Keratinocyte (primary cell): ENCODE results near the gene PID1. TPM values are rescaled to one million over a fixed set of nuclear protein-coding genes. Genes with fewer than 3 reads are reported as not detected.

ENCODE experiments used
- DNase-seq: peaks from one replicate; pipeline ENCODE4 v3.0.0-alpha.2; 2011; ENCODE audit warnings: low read depth, missing footprints, low spot score
- FAIRE-seq: peaks from 2 replicates; lab custom pipeline; 2011; peaks lifted over from hg19 to GRCh38; lab: Jason Lieb, UNC
- H2AFZ ChIP-seq: 2 replicates; pipeline ENCODE4 v1.6.0; 2012; ENCODE audit warnings: low read length, control low read depth, inconsistent platforms; ENCODE audit not compliant: control insufficient read depth
- H3K27ac ChIP-seq: 2 replicates; pipeline ENCODE4 v1.5.1; 2011; ENCODE audit warnings: low read length; ENCODE audit not compliant: control insufficient read depth, insufficient read depth
- H3K27me3 ChIP-seq: 3 replicates; pipeline ENCODE4 v1.6.0; 2011; ENCODE audit warnings: low read length; ENCODE audit not compliant: control insufficient read depth, insufficient read depth; ENCODE audit errors: extremely low read depth
- H3K36me3 ChIP-seq, 2 experiments: 2 replicates in 1 of 2; 3 replicates in 1 of 2; pipeline ENCODE4 v1.5.1; 2011; ENCODE audit warnings: low read length in 2 of 2, mild to moderate bottlenecking in 1 of 2; ENCODE audit not compliant: control insufficient read depth in 2 of 2, insufficient read depth in 2 of 2; ENCODE audit errors: extremely low read depth in 1 of 2
- H3K4me1 ChIP-seq: 3 replicates; pipeline ENCODE4 v1.5.1; 2011; ENCODE audit warnings: low read length; ENCODE audit not compliant: control insufficient read depth, insufficient read depth; ENCODE audit errors: extremely low read depth
- H3K4me2 ChIP-seq: 3 replicates; pipeline ENCODE4 v1.6.0; 2011; ENCODE audit warnings: low read depth, low read length; ENCODE audit not compliant: control insufficient read depth, insufficient read depth; ENCODE audit errors: extremely low read depth
- H3K4me3 ChIP-seq, 3 experiments: fragments of 200-600 bp in 1 of 3; sonication (generic) in 1 of 3; 2 replicates in 2 of 3; 3 replicates in 1 of 3; pipeline ENCODE4 v1.5.1; 2011 to 2016; ENCODE audit warnings: low read length in 3 of 3, mild to moderate bottlenecking in 3 of 3, control low read depth in 2 of 3, inconsistent platforms in 1 of 3, low read depth in 1 of 3, mixed read lengths in 1 of 3, mixed run types in 1 of 3, moderate library complexity in 1 of 3; ENCODE audit not compliant: control insufficient read depth in 2 of 3, insufficient read depth in 2 of 3; ENCODE audit errors: extremely low read depth in 1 of 3
- H3K79me2 ChIP-seq: 2 replicates; pipeline ENCODE4 v1.6.0; 2012; ENCODE audit warnings: low read length; ENCODE audit not compliant: control insufficient read depth, insufficient read depth
- H3K9ac ChIP-seq: 3 replicates; pipeline ENCODE4 v1.6.0; 2011; ENCODE audit warnings: low read length; ENCODE audit not compliant: control insufficient read depth, insufficient read depth; ENCODE audit errors: extremely low read depth
- H3K9me1 ChIP-seq: 3 replicates; pipeline ENCODE4 v1.6.0; 2011; ENCODE audit warnings: low read length; ENCODE audit not compliant: control insufficient read depth, insufficient read depth; ENCODE audit errors: extremely low read depth
- H3K9me3 ChIP-seq: 2 replicates; pipeline ENCODE4 v1.5.1; 2012; ENCODE audit warnings: low read depth, low read length; ENCODE audit not compliant: control insufficient read depth
- H4K20me1 ChIP-seq: 3 replicates; pipeline ENCODE4 v1.6.0; 2011; ENCODE audit warnings: low read length; ENCODE audit not compliant: control insufficient read depth, insufficient read depth; ENCODE audit errors: extremely low read depth
- EZH2 ChIP-seq: IDR thresholded peaks from one replicate; pipeline ENCODE4 v1.6.1; 2012; ENCODE audit warnings: inconsistent platforms, mild to moderate bottlenecking, low read length, moderate library complexity
- dilution Hi-C: fragments of 300-500 bp; cut with MboI; formaldehyde crosslinking; loops from one replicate; pipeline ENCODE4 v1.7.0; 2020; ENCODE audit warnings: low sequenced_read_pairs; ENCODE audit not compliant: extremely low pct_ligation_motif_present
- polyA plus RNA-seq, 5 experiments: library from polyadenylated mRNA; depleted of rRNA in 3 of 5; stranded (reverse) in 3 of 5; stranded (forward) in 1 of 5; unstranded in 1 of 5; fragments of >200 nt; gene quantifications; 1 replicate in 1 of 5; 2 replicates in 3 of 5; 3 replicates in 1 of 5; pipeline versions ENCODE4 v1.2.1 to v1.2.3, GENCODE V29; 2011 to 2012; ENCODE audit warnings: missing spikeins in 2 of 5, low read depth in 1 of 5, low replicate concordance in 1 of 5
- TF ChIP-seq, protein P1 (sequence below), 3 experiments: IDR thresholded peaks in 1 of 3; conservative IDR thresholded peaks in 1 of 3; optimal IDR thresholded peaks in 1 of 3; 2 replicates in 2 of 3; 3 replicates in 1 of 3; pipeline versions ENCODE3 to v1.5.1; 2011; ENCODE audit warnings: low read length in 3 of 3, mild to moderate bottlenecking in 3 of 3, moderate library complexity in 2 of 3, control low read depth in 1 of 3, inconsistent platforms in 1 of 3; ENCODE audit not compliant: insufficient read depth in 2 of 3; ENCODE audit errors: extremely low read depth in 1 of 3

Gene PID1
- polyA plus RNA-seq, 1 donor (not counting 4 experiments of a cell fraction or from before 2014, with no cell fraction given), result 5.4 TPM

DNA sequence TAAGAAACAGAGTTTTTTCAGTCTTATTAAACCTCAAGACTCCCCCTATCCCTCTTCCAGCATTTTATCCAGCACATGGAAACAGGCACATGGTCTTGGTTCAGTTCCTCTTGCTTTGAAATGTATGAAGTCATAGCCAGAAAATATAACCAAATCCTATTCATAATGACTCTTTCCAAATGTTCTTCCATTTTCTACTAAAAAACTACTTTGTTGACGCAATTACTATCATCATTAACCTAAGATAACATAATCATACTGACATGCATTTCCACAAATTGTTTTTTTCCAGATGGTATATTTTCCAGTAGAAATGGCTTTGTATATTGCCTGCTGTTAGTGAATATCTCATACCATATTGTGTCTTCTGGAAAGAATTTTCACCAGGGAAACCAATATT lies 261.3 kb downstream of the PID1 start:
- Histone ChIP-seq H3K9me3 (no peaks in the 10 kb centered on the region), H3K27ac (no peak overlapping the region), H3K36me3 (no peaks in the 10 kb centered on the region), H3K4me1 (no peaks in the 10 kb centered on the region), H4K20me1 (no peaks in the 10 kb centered on the region), H2AFZ (no peak overlapping the region), H3K79me2 (no peaks in the 10 kb centered on the region), H3K4me2 (no peak overlapping the region), H3K27me3 (no peaks in the 10 kb centered on the region), H3K9ac (no peak overlapping the region), H3K9me1 (no peaks in the 10 kb centered on the region), H3K4me3 (no peak overlapping the region)
- no peak for FAIRE-seq
- DNase-seq, result no peak
- dilution Hi-C loops, result no loop called here
- TF ChIP-seq, protein P1, sequence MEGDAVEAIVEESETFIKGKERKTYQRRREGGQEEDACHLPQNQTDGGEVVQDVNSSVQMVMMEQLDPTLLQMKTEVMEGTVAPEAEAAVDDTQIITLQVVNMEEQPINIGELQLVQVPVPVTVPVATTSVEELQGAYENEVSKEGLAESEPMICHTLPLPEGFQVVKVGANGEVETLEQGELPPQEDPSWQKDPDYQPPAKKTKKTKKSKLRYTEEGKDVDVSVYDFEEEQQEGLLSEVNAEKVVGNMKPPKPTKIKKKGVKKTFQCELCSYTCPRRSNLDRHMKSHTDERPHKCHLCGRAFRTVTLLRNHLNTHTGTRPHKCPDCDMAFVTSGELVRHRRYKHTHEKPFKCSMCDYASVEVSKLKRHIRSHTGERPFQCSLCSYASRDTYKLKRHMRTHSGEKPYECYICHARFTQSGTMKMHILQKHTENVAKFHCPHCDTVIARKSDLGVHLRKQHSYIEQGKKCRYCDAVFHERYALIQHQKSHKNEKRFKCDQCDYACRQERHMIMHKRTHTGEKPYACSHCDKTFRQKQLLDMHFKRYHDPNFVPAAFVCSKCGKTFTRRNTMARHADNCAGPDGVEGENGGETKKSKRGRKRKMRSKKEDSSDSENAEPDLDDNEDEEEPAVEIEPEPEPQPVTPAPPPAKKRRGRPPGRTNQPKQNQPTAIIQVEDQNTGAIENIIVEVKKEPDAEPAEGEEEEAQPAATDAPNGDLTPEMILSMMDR (optimal IDR thresholded peaks at IDR 0.05 in 1 of 3, IDR thresholded peaks at IDR 0.05 in 1 of 3, conservative IDR thresholded peaks at IDR 0.05 in 1 of 3; ENCODE audit: extremely low read depth in 1 of 3, insufficient read depth in 2 of 3, low read length in 3 of 3), result no peak

GRCh38 chr2:229003256-229003655 lies 267.8 kb downstream of the PID1 start:
- H2AFZ ChIP-seq, result no peak overlapping the region
- H3K4me2 ChIP-seq, result no peak overlapping the region
- no peak overlapping the region for H3K27ac ChIP-seq
- no peak for DNase-seq
- TF ChIP-seq EZH2, result no peak
- TF ChIP-seq, protein P1 (optimal IDR thresholded peaks at IDR 0.05 in 1 of 3, IDR thresholded peaks at IDR 0.05 in 1 of 3, conservative IDR thresholded peaks at IDR 0.05 in 1 of 3; ENCODE audit: extremely low read depth in 1 of 3, insufficient read depth in 2 of 3, low read length in 3 of 3), result no peak
- H3K27me3 ChIP-seq, result no peaks in the 10 kb centered on the region
- H3K4me3 ChIP-seq, result no peak overlapping the region
- no peaks in the 10 kb centered on the region for H4K20me1 ChIP-seq
- H3K79me2 ChIP-seq, result no peaks in the 10 kb centered on the region
- FAIRE-seq, result no peak
- no peaks in the 10 kb centered on the region for H3K9me1 ChIP-seq
- H3K36me3 ChIP-seq, result no peaks in the 10 kb centered on the region
- dilution Hi-C loops, result no loop called here
- no peaks in the 10 kb centered on the region for H3K9me3 ChIP-seq
- no peak overlapping the region for H3K9ac ChIP-seq
- H3K4me1 ChIP-seq, result no peaks in the 10 kb centered on the region
